DOHH2 (cell line): ENCODE results near the gene CXCR1.

Experiments
- H3F3A ChIP-seq: fragments of 200-600 bp; sonication (generic), shearing (Covaris generic); 2 replicates; pipeline ENCODE4 v1.6.0; 2016; ENCODE audit warnings: antibody characterized with exemption, mild to moderate bottlenecking; ENCODE audit not compliant: control insufficient read depth, insufficient read depth
- H3K27ac ChIP-seq: fragments of 200-600 bp; sonication (generic); 2 replicates; pipeline ENCODE4 v1.5.1; 2014; ENCODE audit warnings: low read depth, mild to moderate bottlenecking, low read length, moderate library complexity
- H3K27me3 ChIP-seq: fragments of 200-600 bp; sonication (generic); 2 replicates; pipeline ENCODE4 v1.6.1; 2014; ENCODE audit warnings: mild to moderate bottlenecking, low read length, mixed read lengths; ENCODE audit not compliant: control insufficient read depth
- H3K36me3 ChIP-seq: fragments of 200-600 bp; sonication (generic); 2 replicates; pipeline ENCODE4 v1.6.1; 2014; ENCODE audit warnings: mild to moderate bottlenecking, low read length, moderate library complexity, mixed read lengths; ENCODE audit not compliant: control insufficient read depth
- H3K4me1 ChIP-seq: fragments of 200-600 bp; sonication (generic); 2 replicates; pipeline ENCODE4 v1.6.1; 2014; ENCODE audit warnings: mild to moderate bottlenecking, low read length, mixed read lengths; ENCODE audit not compliant: control insufficient read depth
- H3K4me2 ChIP-seq: fragments of 200-600 bp; sonication (generic); 2 replicates; pipeline ENCODE4 v1.6.0; 2014; ENCODE audit warnings: mild to moderate bottlenecking, low read length, moderate library complexity
- H3K4me3 ChIP-seq: fragments of 200-600 bp; sonication (generic); 2 replicates; pipeline ENCODE4 v1.5.1; 2014; ENCODE audit warnings: mild to moderate bottlenecking, low read length, mixed read lengths
- H3K79me2 ChIP-seq: fragments of 200-600 bp; sonication (generic); 2 replicates; pipeline ENCODE4 v1.6.1; 2014; ENCODE audit warnings: mild to moderate bottlenecking, low read length, mixed read lengths; ENCODE audit not compliant: control insufficient read depth
- H3K9me2 ChIP-seq: fragments of 200-600 bp; sonication (generic); replicated peaks from 2 replicates; pipeline ENCODE4 v1.6.1; 2014; ENCODE audit warnings: mild to moderate bottlenecking, low read length, mixed read lengths; ENCODE audit not compliant: control insufficient read depth
- H3K9me3 ChIP-seq: fragments of 200-600 bp; sonication (generic); 2 replicates; pipeline ENCODE4 v1.6.1; 2014; ENCODE audit warnings: antibody characterized with exemption, low read length, mixed read lengths; ENCODE audit not compliant: control insufficient read depth, insufficient read depth
- H4K20me1 ChIP-seq: fragments of 200-600 bp; sonication (generic); 2 replicates; pipeline ENCODE4 v1.6.0; 2014; ENCODE audit warnings: low read depth, mild to moderate bottlenecking, antibody characterized with exemption, low read length, moderate library complexity; ENCODE audit not compliant: control insufficient read depth, insufficient read depth
- CTCF ChIP-seq: fragments of 200-600 bp; sonication (generic); IDR thresholded peaks from one replicate; pipeline ENCODE4 v1.5.1; 2014; ENCODE audit warnings: antibody characterized with exemption, mild to moderate bottlenecking, low read depth, low read length; ENCODE audit not compliant: poor library complexity, severe bottlenecking
- EZH2phosphoT487 ChIP-seq: fragments of 200-600 bp; sonication (generic); IDR thresholded peaks from 2 replicates; pipeline ENCODE4 v1.6.1; 2017; ENCODE audit warnings: borderline replicate concordance, mild to moderate bottlenecking, antibody characterized with exemption, low read length, moderate library complexity, mixed read lengths

CXCR1 gene

DNA sequence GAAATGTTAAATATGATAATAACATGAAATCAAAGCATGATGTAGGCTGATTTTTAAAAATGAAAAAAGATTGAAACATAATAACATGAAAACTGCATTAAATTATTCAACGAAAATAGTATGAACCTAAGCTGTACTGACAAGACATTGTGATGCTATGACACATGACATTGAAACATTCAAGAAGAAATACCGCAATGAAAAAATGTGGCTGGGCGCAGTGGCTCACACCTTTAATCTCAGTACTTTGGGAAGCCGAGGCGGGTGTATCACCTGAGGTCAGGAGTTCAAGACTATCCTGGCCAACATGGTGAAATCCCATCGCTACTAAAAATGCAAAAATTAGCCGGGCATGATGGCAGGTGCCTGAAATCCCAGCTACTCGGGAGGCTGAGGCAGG lies 14.6 kb downstream of the CXCR1 start:
- Histone ChIP-seq H3K36me3 (no peaks in the 10 kb centered on the region), H3K4me2 (no peak overlapping the region), H3K9me3 (no peaks in the 10 kb centered on the region), H3K9me2 (no peaks in the 10 kb centered on the region), H3K27me3 (peaks cover 17% of the 10 kb centered on the region; the same call in 1 of the 2 replicates), H3K4me3 (no peak overlapping the region), H3K79me2 (no peaks in the 10 kb centered on the region), H4K20me1 (no peaks in the 10 kb centered on the region), H3K27ac (no peak overlapping the region), H3F3A (no peaks in the 10 kb centered on the region), H3K4me1 (peaks cover 8% of the 10 kb centered on the region)
- no peak for TF ChIP-seq CTCF
- no peak for TF ChIP-seq EZH2phosphoT487

GRCh38 chr2:218149848-218150440 lies 16.8 kb downstream of the CXCR1 start:
- Histone ChIP-seq H3K4me3 (no peak overlapping the region), H3K36me3 (no peaks in the 10 kb centered on the region), H3K27ac (no peak overlapping the region), H3F3A (no peaks in the 10 kb centered on the region), H3K4me2 (no peak overlapping the region), H3K79me2 (no peaks in the 10 kb centered on the region), H3K27me3 (peaks cover 16% of the 10 kb centered on the region; the same call in 1 of the 2 replicates), H3K4me1 (peaks cover 8% of the 10 kb centered on the region), H3K9me3 (no peaks in the 10 kb centered on the region), H3K9me2 (no peaks in the 10 kb centered on the region), H4K20me1 (no peaks in the 10 kb centered on the region)
- no peak for TF ChIP-seq EZH2phosphoT487
- no peak for TF ChIP-seq CTCF

- Histone ChIP-seq H3K36me3 (no peaks in the 10 kb centered on the region), H3K9me3 (no peaks in the 10 kb centered on the region), H3K4me2 (no peak overlapping the region), H3K79me2 (no peaks in the 10 kb centered on the region), H3K4me1 (peaks cover 8% of the 10 kb centered on the region), H4K20me1 (no peaks in the 10 kb centered on the region), H3K27ac (no peak overlapping the region), H3K4me3 (no peak overlapping the region), H3K9me2 (no peaks in the 10 kb centered on the region), H3K27me3 (peaks cover 16% of the 10 kb centered on the region; the same call in 1 of the 2 replicates), H3F3A (no peaks in the 10 kb centered on the region)
- TF ChIP-seq CTCF (no peak), EZH2phosphoT487 (no peak)
Observed at GRCh38 chr2:218149098-218149497, 17.7 kb downstream of the CXCR1 start.
